ENCODE results near the gene NTSR1.

GRCh38 chr20:62764156-62764935, 55.7 kb downstream of the NTSR1 start:
- no peak for TF ChIP-seq CTCF (IDR thresholded peaks at IDR 0.05)
- no peak for TF ChIP-seq POLR2A (IDR thresholded peaks at IDR 0.05)
